Measurements from ENCODE around the gene GNA12.

GRCh38 chr7:2791390-2791789, 52.7 kb downstream of the GNA12 start:
- TF ChIP-seq, protein P1, sequence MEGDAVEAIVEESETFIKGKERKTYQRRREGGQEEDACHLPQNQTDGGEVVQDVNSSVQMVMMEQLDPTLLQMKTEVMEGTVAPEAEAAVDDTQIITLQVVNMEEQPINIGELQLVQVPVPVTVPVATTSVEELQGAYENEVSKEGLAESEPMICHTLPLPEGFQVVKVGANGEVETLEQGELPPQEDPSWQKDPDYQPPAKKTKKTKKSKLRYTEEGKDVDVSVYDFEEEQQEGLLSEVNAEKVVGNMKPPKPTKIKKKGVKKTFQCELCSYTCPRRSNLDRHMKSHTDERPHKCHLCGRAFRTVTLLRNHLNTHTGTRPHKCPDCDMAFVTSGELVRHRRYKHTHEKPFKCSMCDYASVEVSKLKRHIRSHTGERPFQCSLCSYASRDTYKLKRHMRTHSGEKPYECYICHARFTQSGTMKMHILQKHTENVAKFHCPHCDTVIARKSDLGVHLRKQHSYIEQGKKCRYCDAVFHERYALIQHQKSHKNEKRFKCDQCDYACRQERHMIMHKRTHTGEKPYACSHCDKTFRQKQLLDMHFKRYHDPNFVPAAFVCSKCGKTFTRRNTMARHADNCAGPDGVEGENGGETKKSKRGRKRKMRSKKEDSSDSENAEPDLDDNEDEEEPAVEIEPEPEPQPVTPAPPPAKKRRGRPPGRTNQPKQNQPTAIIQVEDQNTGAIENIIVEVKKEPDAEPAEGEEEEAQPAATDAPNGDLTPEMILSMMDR (conservative IDR thresholded peaks at IDR 0.05) = no peak
- no peak for TF ChIP-seq ZFX (IDR thresholded peaks at IDR 0.05)
